GM06990 (cell line): ENCODE data around the gene HES1.
A peak's percentile ranks its signal among the peaks of the same experiment; 100 is the strongest.
"Not testable (repeated sequence)": the region's sequence is repeated elsewhere in the genome, so short reads cannot be mapped to it uniquely, and the experiment has no call there.

Source experiments
- DNase-seq: peaks from one replicate; pipeline ENCODE4 v3.0.0-alpha.2; 2011; ENCODE audit not compliant: insufficient read length; ENCODE audit errors: extremely low read depth
- H3K27me3 ChIP-seq: replicated peaks from 2 replicates; pipeline ENCODE4 v1.6.0; 2011; ENCODE audit warnings: low read length; ENCODE audit not compliant: control insufficient read depth, insufficient read depth
- H3K36me3 ChIP-seq: 2 replicates; pipeline ENCODE4 v1.5.1; 2011; ENCODE audit warnings: low read length; ENCODE audit not compliant: control insufficient read depth, insufficient read depth
- H3K4me3 ChIP-seq: replicated peaks from 2 replicates; pipeline ENCODE4 v1.5.1; 2011; ENCODE audit warnings: low read depth, mild to moderate bottlenecking, control low read depth, low read length
- CTCF ChIP-seq: IDR thresholded peaks from 2 replicates; pipeline ENCODE4 v1.5.1; 2011; ENCODE audit warnings: low read length, control low read depth, mild to moderate bottlenecking, inconsistent platforms; ENCODE audit not compliant: insufficient read depth, poor library complexity, severe bottlenecking

Gene HES1, protein sequence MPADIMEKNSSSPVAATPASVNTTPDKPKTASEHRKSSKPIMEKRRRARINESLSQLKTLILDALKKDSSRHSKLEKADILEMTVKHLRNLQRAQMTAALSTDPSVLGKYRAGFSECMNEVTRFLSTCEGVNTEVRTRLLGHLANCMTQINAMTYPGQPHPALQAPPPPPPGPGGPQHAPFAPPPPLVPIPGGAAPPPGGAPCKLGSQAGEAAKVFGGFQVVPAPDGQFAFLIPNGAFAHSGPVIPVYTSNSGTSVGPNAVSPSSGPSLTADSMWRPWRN

GRCh38 chr3:194135806-194136518 is at the start of gene HES1:
Gene HES1, plus strand, starts transcription at chr3:194136148. Its CDS starts 233 bp downstream, at chr3:194136381.
- Histone ChIP-seq H3K27me3 (no peaks in the 10 kb centered on the region), H3K36me3 (0 out of 2 replicates have a peak, but pooled peaks cover 2% of the 10 kb centered on the region), H3K4me3 (peak within 1 kb of the TSS; percentile 81)
- no peak for TF ChIP-seq CTCF
- DNase-seq: peak; percentile 92

DNA sequence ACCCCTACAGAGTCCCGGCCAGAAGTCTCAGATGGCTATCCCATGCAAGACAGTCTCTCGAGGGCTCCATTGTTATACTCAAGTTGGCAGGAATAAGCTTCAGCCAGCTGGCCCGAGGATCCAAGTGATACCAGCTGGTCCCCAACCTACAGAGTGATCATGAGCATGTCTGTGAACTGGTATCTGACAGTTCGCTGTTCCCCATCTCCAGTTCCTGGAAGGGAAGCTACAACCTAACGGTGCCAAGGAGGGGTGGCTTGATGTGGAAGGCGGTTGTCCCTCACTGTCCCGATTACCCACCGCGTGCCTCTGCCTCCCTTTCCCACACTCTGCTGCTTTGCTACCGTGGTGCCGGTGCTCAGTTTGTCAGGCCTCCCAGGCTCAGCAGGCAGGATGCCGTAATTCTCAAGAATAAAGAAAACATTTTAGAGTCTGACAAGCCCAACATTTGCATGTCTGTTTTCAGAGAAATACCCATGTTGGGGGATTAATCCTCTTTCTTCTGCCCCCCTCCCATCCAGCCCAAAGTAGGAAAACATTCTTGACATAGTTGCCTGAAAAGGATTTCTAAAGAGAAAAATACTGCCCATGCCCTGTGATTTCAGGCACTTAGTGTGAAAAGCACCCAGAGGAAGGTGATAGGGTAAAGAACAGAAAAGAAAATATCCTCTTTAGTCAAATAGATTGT is 49.4 kb upstream of the HES1 start:
- no peak for DNase-seq
- Histone ChIP-seq H3K4me3 (no peak overlapping the region), H3K36me3 (no peaks in the 10 kb centered on the region), H3K27me3 (no peaks in the 10 kb centered on the region)
- TF ChIP-seq CTCF: no peak

DNA sequence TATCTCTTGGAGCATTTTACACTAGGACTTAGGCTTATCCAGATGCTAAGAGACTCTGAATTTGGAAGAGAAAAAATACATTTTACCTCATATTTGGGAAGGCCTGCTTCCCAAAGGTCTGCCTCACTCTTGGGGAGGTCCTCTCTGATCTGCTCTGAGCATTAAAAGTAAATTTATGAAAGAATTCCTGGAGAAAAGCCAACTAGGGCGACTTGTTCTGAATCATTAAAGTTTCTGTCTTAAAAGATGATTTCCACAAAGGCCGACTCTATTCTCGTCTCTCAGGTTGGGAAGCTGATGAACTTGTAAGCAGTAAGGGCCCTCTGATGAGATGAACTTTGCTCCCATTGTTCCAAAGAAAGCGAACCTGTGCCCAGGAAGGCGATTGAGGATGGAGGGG is 48.7 kb upstream of the HES1 start:
- no peaks in the 10 kb centered on the region for H3K36me3 ChIP-seq
- H3K4me3 ChIP-seq: no peak overlapping the region
- no peak for DNase-seq
- no peaks in the 10 kb centered on the region for H3K27me3 ChIP-seq
- TF ChIP-seq CTCF: no peak

DNA sequence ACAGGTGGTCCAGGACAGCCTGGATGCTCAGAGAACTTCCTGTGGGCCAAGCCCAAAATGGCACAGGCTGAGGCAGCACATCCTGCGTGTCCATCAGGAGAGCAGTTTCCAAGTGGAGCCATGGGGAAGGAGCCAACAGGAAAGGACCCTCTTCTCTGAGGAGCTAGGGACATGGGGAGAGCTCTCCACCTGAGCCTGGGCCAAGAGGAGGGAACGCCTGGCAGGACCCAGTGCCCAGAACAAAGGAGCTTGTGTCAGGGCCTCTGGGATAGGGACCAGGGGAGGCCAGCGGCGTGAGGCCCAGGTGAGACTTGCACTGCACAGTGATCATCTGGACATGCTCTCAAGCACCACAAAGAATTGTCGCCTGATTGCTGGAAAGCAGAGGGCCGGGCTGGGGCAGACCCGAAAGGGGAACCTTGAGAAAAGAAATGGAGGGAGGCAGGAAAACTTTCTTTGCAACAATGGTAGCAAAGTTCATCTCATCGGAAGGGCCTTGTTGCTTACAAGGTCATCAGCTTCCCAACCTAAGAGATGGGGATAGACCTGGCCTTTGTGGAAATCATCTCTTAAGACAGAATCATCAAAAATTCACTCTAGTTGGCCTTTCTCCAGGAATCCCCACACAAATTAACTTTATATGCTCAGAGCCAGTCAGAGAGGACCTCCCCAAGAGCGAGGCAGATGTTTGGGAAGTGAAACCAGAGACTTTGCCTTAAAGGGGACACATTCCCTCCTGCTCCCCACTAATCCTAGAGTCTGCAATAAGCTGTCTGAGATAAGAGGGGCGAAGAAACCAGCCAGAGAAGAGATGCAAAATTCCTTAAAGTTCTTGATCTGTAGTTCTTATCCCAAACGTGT is 47.7 kb upstream of the HES1 start:
- DNase-seq: no peak
- Histone ChIP-seq H3K4me3 (no peak overlapping the region), H3K27me3 (no peaks in the 10 kb centered on the region), H3K36me3 (no peaks in the 10 kb centered on the region)
- no peak for TF ChIP-seq CTCF

GRCh38 chr3:194089357-194090177 is 46.4 kb upstream of the HES1 start:
- no peak for TF ChIP-seq CTCF
- H3K4me3 ChIP-seq: no peak overlapping the region
- no peaks in the 10 kb centered on the region for H3K36me3 ChIP-seq
- no peaks in the 10 kb centered on the region for H3K27me3 ChIP-seq
- peak; percentile 69 for DNase-seq

DNA sequence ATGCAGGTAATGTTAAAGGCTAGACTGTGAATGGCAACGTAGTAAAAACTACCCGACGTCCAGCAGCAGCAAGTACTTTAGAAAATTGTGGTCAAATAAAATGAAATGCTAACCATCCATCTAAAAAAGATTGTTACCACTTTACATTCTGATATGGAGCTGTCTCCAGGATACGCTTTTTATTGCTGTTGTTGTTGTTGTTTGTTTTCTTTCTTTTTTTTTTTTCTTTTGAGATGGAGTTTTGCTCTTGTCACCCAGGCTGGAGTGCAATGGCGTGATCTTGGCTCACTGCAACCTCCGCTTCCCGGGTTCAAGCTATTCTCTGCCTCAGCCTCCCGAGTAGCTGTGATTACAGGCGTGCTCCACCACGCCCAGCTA is 45.8 kb upstream of the HES1 start:
- not testable (repeated sequence) for DNase-seq, H3K4me3 ChIP-seq, H3K36me3 ChIP-seq

More for the DNA sequence above, 45.8 kb upstream of the HES1 start:
- H3K27me3 ChIP-seq: not testable (repeated sequence)
